ENCODE measurements around the gene MMP14. TPM values are rescaled to one million over a fixed set of nuclear protein-coding genes. Genes with fewer than 3 reads are reported as not detected.
A peak's percentile ranks its signal among the peaks of the same experiment; 100 is the strongest.

MMP14 gene
- total RNA-seq, 5 donors from 2014 or later (not counting 1 experiment from before 2014, with no cell fraction given), result 1.9 to 3.7 (median 2.3) TPM

DNA sequence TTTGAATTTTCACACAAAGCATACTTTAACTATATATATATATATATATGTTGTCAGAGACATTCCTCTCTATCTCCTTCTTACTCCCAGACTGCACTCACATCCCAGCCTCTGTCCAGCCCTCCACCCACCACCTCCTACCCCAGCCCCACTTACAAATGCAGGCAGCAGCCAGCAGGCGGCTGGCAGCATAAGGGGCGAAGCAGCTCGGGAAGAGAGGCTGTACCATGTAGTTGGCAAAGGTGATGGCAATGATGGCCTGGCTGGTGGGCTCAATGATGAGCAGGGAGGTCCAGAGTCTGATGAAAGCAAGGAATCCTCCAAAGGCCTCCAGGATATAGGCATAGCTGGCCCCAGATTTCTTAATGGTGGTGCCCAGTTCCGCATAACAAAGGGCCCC is 23.6 kb upstream of the MMP14 start:
- H3K27me3 ChIP-seq (replicated peaks in 1 of 2; ENCODE audit: control insufficient read depth in 2 of 2, extremely low read depth in 1 of 2, insufficient read depth in 2 of 2, low read length in 1 of 2), result no peaks in the 10 kb centered on the region
- CTCF ChIA-PET, result interaction anchor here in 1 of 2 donors (1.1 kb wide), 1 partner anchor 42 kb away, joined by 10 read pairs; no protein-coding TSS in a partner anchor
- no peaks in the 10 kb centered on the region for H3K9me3 ChIP-seq
- H3K27ac ChIP-seq (ENCODE audit: low read length), result no peak overlapping the region
- H3K36me3 ChIP-seq (ENCODE audit: control insufficient read depth in 2 of 2, extremely low read depth in 1 of 2, insufficient read depth in 1 of 2, low read length in 1 of 2), result no peaks in the 10 kb centered on the region
- WGBS (ENCODE audit: insufficient coverage), result 86% methylated on average over 4 of the region's 4 CpGs
- Mint-ChIP-seq H3K9me3 (no peaks in the 10 kb centered on the region), H3K4me1 (peaks cover 11 to 18% (median 15%) of the 10 kb centered on the region in 3 donors), H3K27me3 (no peaks in the 10 kb centered on the region), H3K27ac (no peak overlapping the region), H3K36me3 (no peaks in the 10 kb centered on the region), H3K4me3 (no peak overlapping the region)
- POLR2A ChIA-PET, result interaction anchor here in 1 of 2 donors (0.6 kb wide), 1 partner anchor 107 kb away, joined by 3 read pairs; no protein-coding TSS in a partner anchor
- ATAC-seq (replicated peaks in 1 of 4) (no peak), DNase-seq (no peak)
- H3K4me3 ChIP-seq (ENCODE audit: control insufficient read depth in 1 of 2, extremely low read depth in 1 of 2, low read length in 1 of 2), result no peak overlapping the region
- H3K4me1 ChIP-seq (ENCODE audit: control insufficient read depth in 1 of 2, extremely low read depth in 1 of 2, insufficient read depth in 2 of 2, low read length in 2 of 2), result peaks cover 4 to 10% of the 10 kb centered on the region in 2 experiments

DNA sequence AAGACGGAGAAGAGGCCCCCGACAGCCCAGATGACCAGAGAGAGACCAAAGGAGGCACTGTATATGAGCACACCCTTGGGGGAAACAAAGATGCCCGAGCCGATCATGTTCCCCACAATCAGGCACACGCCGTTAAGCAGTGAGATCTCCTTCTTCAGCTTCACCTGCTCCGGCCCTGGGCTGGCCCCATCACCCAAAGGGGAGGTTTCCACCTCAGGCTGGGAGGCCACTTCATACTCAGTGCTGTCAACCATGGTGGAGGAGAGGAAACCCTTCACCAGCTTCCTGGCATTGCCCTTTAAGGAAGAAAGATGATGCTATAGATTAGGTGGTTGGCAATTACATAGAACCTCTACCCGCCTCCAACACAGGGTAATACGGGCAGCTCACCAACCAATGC is 23.2 kb upstream of the MMP14 start:
- peaks cover 11 to 18% (median 15%) of the 10 kb centered on the region in 3 donors for H3K4me1 Mint-ChIP-seq
- WGBS (ENCODE audit: insufficient coverage), result 89% methylated on average over 4 of the region's 9 CpGs
- CTCF ChIA-PET, result interaction anchor here in 1 of 2 donors (1.1 kb wide), 1 partner anchor 41 kb away, joined by 10 read pairs; no protein-coding TSS in a partner anchor
- H3K4me3 Mint-ChIP-seq, result no peak overlapping the region
- no peaks in the 10 kb centered on the region for H3K27me3 Mint-ChIP-seq
- no peak overlapping the region for H3K27ac Mint-ChIP-seq
- no peak for ATAC-seq (replicated peaks in 1 of 4)
- Histone ChIP-seq H3K4me1 (ENCODE audit: control insufficient read depth in 1 of 2, extremely low read depth in 1 of 2, insufficient read depth in 2 of 2, low read length in 2 of 2) (peaks cover 4 to 10% of the 10 kb centered on the region in 2 experiments), H3K9me3 (no peaks in the 10 kb centered on the region), H3K36me3 (ENCODE audit: control insufficient read depth in 2 of 2, extremely low read depth in 1 of 2, insufficient read depth in 1 of 2, low read length in 1 of 2) (no peaks in the 10 kb centered on the region), H3K4me3 (ENCODE audit: control insufficient read depth in 1 of 2, extremely low read depth in 1 of 2, low read length in 1 of 2) (no peak overlapping the region), H3K27ac (ENCODE audit: low read length) (no peak overlapping the region), H3K27me3 (replicated peaks in 1 of 2; ENCODE audit: control insufficient read depth in 2 of 2, extremely low read depth in 1 of 2, insufficient read depth in 2 of 2, low read length in 1 of 2) (no peaks in the 10 kb centered on the region)
- no peaks in the 10 kb centered on the region for H3K36me3 Mint-ChIP-seq
- POLR2A ChIA-PET, result interaction anchor here in 1 of 2 donors (0.6 kb wide), 1 partner anchor 107 kb away, joined by 3 read pairs; no protein-coding TSS in a partner anchor
- no peak for DNase-seq
- H3K9me3 Mint-ChIP-seq, result no peaks in the 10 kb centered on the region

DNA sequence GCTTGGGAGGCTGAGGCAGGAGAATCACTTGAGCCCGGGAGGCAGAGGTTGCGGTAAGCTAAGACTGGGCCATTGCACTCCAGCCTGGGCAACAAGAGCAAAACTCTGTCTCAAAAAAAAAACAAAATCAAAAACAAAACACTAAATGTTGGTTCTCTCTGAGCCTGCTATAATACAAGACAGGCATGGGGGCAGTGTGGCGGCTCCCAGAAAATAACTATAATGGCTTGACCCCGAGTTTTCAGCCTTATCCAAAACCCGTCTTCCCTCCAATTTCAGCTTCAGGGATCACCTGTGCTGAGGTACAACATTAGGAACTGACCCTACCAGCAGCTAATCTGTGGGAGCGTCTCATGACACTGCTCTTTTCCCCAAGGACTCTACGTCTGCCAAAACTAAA is 22.0 kb upstream of the MMP14 start:
- CTCF ChIA-PET, result no interaction called here
- Mint-ChIP-seq H3K27me3 (peaks cover 0 to 4% of the 10 kb centered on the region in 2 donors), H3K4me1 (peaks cover 11 to 18% (median 15%) of the 10 kb centered on the region in 3 donors), H3K9me3 (no peaks in the 10 kb centered on the region), H3K27ac (no peak overlapping the region), H3K4me3 (no peak overlapping the region), H3K36me3 (no peaks in the 10 kb centered on the region)
- 89% methylated on average over 7 of the region's 7 CpGs for WGBS (ENCODE audit: insufficient coverage)
- no peaks in the 10 kb centered on the region for H3K9me3 ChIP-seq
- peaks cover 4 to 10% of the 10 kb centered on the region in 2 experiments for H3K4me1 ChIP-seq (ENCODE audit: control insufficient read depth in 1 of 2, extremely low read depth in 1 of 2, insufficient read depth in 2 of 2, low read length in 2 of 2)
- H3K4me3 ChIP-seq (ENCODE audit: control insufficient read depth in 1 of 2, extremely low read depth in 1 of 2, low read length in 1 of 2), result no peak overlapping the region
- POLR2A ChIA-PET, result no interaction called here
- DNase-seq (no peak), ATAC-seq (replicated peaks in 1 of 4) (no peak)
- peaks cover 0 to 1% of the 10 kb centered on the region in 2 experiments for H3K27me3 ChIP-seq (replicated peaks in 1 of 2; ENCODE audit: control insufficient read depth in 2 of 2, extremely low read depth in 1 of 2, insufficient read depth in 2 of 2, low read length in 1 of 2)
- H3K27ac ChIP-seq (ENCODE audit: low read length), result no peak overlapping the region
- no peaks in the 10 kb centered on the region for H3K36me3 ChIP-seq (ENCODE audit: control insufficient read depth in 2 of 2, extremely low read depth in 1 of 2, insufficient read depth in 1 of 2, low read length in 1 of 2)

DNA sequence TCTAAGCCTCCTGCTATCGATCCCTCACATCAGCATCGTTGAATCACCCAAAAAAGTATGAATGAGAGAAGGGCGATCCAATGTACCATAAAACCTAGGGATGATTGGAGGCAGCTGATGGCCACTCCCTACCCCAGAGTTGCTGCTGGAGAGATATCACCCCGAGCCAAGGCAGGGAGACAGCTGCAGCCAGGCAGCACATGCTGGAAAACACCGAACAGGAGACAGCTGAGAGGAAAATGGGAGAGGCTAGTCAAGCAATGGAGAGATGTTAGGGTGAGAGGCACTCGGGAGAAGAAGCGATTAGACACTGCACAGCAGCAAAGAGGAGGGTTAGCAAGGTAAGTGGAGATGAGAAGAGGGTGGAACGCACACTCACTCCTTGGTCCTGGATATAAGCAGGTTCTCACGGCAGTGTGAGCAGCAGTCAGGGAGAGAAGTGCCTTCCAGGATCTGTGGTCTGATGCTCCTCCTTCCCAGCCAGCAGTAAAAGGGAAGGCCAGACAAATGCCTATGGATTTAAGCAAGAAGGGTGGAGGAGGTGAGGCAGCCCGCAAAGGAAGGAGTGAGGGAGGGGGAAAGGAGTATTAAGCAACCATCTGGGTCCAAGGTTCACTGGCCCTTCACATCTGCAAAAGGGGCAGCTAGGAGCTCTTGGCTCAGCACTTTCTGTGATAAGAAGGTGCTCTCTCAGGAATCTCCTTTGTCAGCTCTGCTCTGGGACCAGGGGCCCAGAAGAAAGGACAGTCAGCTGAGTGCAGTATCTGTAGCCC is 21.3 kb upstream of the MMP14 start, which contains the start of gene SLC7A7:
Gene SLC7A7 (minus strand): TSS at position 495 of the 773 bp plus-strand sequence. CDS start 2,037 bp downstream, outside the sequence.
- Mint-ChIP-seq H3K4me3 (no peak within 1 kb of the TSS), H3K27ac (peak within 1 kb of the TSS; percentile 37 to 65)

DNA sequence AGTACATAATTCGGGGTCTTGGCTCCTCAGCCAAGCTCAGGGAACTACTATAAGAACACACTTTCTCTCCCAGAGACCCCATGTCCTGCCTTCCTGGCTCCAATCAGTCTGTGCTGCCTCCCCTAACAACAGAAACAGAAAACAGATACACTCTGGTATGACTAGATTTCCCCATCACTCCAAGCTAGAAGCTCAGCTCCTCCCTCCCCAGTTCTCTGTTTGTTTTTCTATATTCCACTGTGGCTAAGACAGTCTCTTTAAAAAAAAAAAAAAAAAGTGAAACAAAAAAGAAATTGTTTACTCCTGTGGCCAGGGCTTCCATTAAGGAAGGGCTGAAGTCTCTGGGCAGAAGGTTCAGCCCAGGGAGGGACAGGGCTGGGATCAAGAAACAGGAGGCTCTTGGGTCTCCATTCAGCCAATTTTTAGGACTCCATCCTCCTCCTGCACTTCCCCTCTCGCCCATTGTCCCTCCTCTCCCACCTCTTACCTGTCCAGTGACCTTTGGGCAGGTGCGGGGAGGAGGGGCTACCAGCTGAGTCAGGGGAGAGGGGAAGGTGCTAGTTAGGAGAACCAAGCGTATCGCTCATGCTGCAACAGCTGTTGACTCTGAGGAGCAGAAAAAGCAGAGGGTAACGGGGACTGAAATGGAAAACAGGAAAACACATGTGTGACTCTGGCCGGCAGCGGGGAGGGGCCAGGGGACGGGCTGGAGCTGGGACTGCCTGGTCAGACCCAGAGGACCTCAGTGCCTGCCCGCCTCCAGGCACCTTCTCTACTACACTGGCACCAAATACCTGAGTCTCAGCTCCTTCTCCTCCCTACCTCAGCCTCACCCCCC is 17.0 kb upstream of the MMP14 start:
- ATAC-seq (replicated peaks in 1 of 4) (no peak), DNase-seq (no peak)
- no peaks in the 10 kb centered on the region for H3K36me3 ChIP-seq (ENCODE audit: control insufficient read depth in 2 of 2, extremely low read depth in 1 of 2, insufficient read depth in 1 of 2, low read length in 1 of 2)
- Mint-ChIP-seq H3K9me3 (no peaks in the 10 kb centered on the region), H3K27ac (no peak overlapping the region), H3K27me3 (peaks cover 6 to 13% of the 10 kb centered on the region in 2 donors), H3K4me3 (no peak overlapping the region), H3K36me3 (no peaks in the 10 kb centered on the region), H3K4me1 (peaks cover 21 to 26% (median 23%) of the 10 kb centered on the region in 3 donors)
- H3K27ac ChIP-seq (ENCODE audit: low read length), result no peak overlapping the region
- ChIA-PET CTCF (interaction anchor here (0.6 to 1.2 kb wide), 4 partner anchors 22 to 167 kb away, joined by 3 to 5 read pairs (median 3); no protein-coding TSS in a partner anchor), POLR2A (no interaction called here)
- H3K27me3 ChIP-seq (replicated peaks in 1 of 2; ENCODE audit: control insufficient read depth in 2 of 2, extremely low read depth in 1 of 2, insufficient read depth in 2 of 2, low read length in 1 of 2), result peaks cover 0 to 42% of the 10 kb centered on the region in 2 experiments
- no peak overlapping the region for H3K4me3 ChIP-seq (ENCODE audit: control insufficient read depth in 1 of 2, extremely low read depth in 1 of 2, low read length in 1 of 2)
- H3K9me3 ChIP-seq, result no peaks in the 10 kb centered on the region
- WGBS (ENCODE audit: insufficient coverage), result 44% methylated on average over 8 of the region's 10 CpGs
- peaks cover 4 to 24% of the 10 kb centered on the region in 2 experiments for H3K4me1 ChIP-seq (ENCODE audit: control insufficient read depth in 1 of 2, extremely low read depth in 1 of 2, insufficient read depth in 2 of 2, low read length in 2 of 2)

More for the DNA sequence above, 21.3 kb upstream of the MMP14 start, which contains the start of gene SLC7A7:
- Mint-ChIP-seq H3K4me1 (peaks cover 11 to 21% (median 15%) of the 10 kb centered on the region in 3 donors), H3K27me3 (peaks cover 0 to 8% of the 10 kb centered on the region in 2 donors), H3K9me3 (no peaks in the 10 kb centered on the region), H3K36me3 (no peaks in the 10 kb centered on the region)
- no peak within 1 kb of the TSS for H3K27ac ChIP-seq (ENCODE audit: low read length)
- no peak within 1 kb of the TSS for H3K4me3 ChIP-seq (ENCODE audit: control insufficient read depth in 1 of 2, extremely low read depth in 1 of 2, low read length in 1 of 2)
- ATAC-seq (replicated peaks in 1 of 4) (peak in 3 of 4 experiments; percentile 16 to 17 (median 16)), DNase-seq (no peak)
- POLR2A ChIA-PET, result interaction anchor here in 1 of 2 donors (0.5 kb wide), 1 partner anchor 57 kb away, joined by 6 read pairs; no protein-coding TSS in a partner anchor
- CTCF ChIA-PET, result interaction anchor here in 1 of 2 donors (1.1 kb wide), 1 partner anchor 40 kb away, joined by 3 read pairs; no protein-coding TSS in a partner anchor
- no peaks in the 10 kb centered on the region for H3K9me3 ChIP-seq
- 79% methylated on average over 5 of the region's 10 CpGs for WGBS (ENCODE audit: insufficient coverage)
- H3K27me3 ChIP-seq (replicated peaks in 1 of 2; ENCODE audit: control insufficient read depth in 2 of 2, extremely low read depth in 1 of 2, insufficient read depth in 2 of 2, low read length in 1 of 2), result peaks cover 0 to 8% of the 10 kb centered on the region in 2 experiments
- H3K4me1 ChIP-seq (ENCODE audit: control insufficient read depth in 1 of 2, extremely low read depth in 1 of 2, insufficient read depth in 2 of 2, low read length in 2 of 2), result peaks cover 4 to 10% of the 10 kb centered on the region in 2 experiments
- H3K36me3 ChIP-seq (ENCODE audit: control insufficient read depth in 2 of 2, extremely low read depth in 1 of 2, insufficient read depth in 1 of 2, low read length in 1 of 2), result no peaks in the 10 kb centered on the region

DNA sequence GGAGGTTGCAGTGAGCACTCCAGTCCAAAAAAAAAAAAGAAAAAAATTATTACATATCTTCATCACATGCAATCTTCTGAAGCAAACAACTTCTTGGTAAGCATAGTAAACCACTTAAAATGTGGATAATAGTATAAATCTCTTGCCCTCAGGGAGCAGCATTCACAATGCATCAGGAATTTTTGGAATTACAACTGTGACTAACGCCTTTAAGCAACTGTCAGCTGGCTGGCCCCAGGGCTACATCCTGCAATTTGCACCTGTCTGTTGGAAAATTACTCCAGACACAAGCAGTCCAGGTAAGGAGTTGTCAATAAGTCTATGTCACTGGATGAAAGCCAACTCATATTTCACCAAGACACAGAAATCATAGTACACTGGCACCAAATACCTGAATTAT is 15.7 kb upstream of the MMP14 start:
- Histone ChIP-seq H3K36me3 (ENCODE audit: control insufficient read depth in 2 of 2, extremely low read depth in 1 of 2, insufficient read depth in 1 of 2, low read length in 1 of 2) (no peaks in the 10 kb centered on the region), H3K27ac (ENCODE audit: low read length) (no peak overlapping the region), H3K9me3 (no peaks in the 10 kb centered on the region), H3K4me3 (ENCODE audit: control insufficient read depth in 1 of 2, extremely low read depth in 1 of 2, low read length in 1 of 2) (no peak overlapping the region), H3K27me3 (replicated peaks in 1 of 2; ENCODE audit: control insufficient read depth in 2 of 2, extremely low read depth in 1 of 2, insufficient read depth in 2 of 2, low read length in 1 of 2) (peaks cover 0 to 45% of the 10 kb centered on the region in 2 experiments), H3K4me1 (ENCODE audit: control insufficient read depth in 1 of 2, extremely low read depth in 1 of 2, insufficient read depth in 2 of 2, low read length in 2 of 2) (peaks cover 7 to 25% of the 10 kb centered on the region in 2 experiments)
- CTCF ChIA-PET, result interaction anchor here in 1 of 2 donors (0.6 kb wide), 1 partner anchor 110 kb away, joined by 3 read pairs; no protein-coding TSS in a partner anchor
- no peak for DNase-seq
- no peak overlapping the region for H3K4me3 Mint-ChIP-seq
- no peaks in the 10 kb centered on the region for H3K9me3 Mint-ChIP-seq
- WGBS (ENCODE audit: insufficient coverage), result no CpG with 5 or more reads among the region's 1 CpG
- no peaks in the 10 kb centered on the region for H3K36me3 Mint-ChIP-seq
- POLR2A ChIA-PET, result no interaction called here
- no peak overlapping the region for H3K27ac Mint-ChIP-seq
- peaks cover 6 to 13% of the 10 kb centered on the region in 2 donors for H3K27me3 Mint-ChIP-seq
- H3K4me1 Mint-ChIP-seq, result peaks cover 20 to 24% (median 21%) of the 10 kb centered on the region in 3 donors
- ATAC-seq (replicated peaks in 1 of 4), result no peak
